ENCODE measurements around the gene PEX19.

PEX19 gene

DNA sequence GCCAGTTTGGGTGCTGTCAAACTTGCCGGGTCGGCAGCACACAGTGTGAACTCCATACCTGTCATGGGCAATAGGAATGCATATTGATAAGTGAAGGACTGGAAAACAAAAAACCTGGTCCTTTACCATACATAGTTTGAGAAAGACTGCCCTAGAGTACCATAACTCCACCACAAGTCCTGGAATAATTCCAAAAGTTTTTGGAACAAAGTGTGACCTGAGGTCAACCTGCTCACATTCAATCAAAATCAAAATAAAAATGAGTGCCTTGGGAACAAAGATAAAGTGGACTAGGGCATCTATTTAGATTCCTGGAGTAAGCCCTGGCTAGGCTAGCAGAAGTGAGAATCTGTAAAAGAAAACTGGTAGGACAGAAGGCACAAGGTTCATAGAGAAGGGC lies 7.6 kb downstream of the PEX19 start:
- no peak for DNase-seq

DNA sequence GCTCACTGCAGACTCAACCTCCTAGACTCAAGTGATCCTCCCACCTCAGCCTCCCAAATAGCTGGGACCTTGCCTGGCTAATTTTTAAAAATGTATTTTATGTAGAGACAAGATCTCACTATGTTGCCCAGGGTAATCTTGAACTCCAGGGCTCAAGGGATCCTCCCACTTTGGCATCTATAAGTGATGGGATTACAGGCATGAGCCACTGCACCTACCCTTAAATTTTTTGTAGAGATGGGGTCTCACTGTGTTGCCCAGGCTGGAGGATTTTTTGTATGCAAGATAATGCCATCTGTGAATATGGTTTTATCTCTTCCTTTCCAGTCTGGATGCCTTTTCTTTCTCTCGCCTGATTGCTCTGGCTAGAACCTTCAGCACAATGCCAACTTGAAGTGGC lies 13.9 kb downstream of the PEX19 start:
- DNase-seq = no peak

DNA sequence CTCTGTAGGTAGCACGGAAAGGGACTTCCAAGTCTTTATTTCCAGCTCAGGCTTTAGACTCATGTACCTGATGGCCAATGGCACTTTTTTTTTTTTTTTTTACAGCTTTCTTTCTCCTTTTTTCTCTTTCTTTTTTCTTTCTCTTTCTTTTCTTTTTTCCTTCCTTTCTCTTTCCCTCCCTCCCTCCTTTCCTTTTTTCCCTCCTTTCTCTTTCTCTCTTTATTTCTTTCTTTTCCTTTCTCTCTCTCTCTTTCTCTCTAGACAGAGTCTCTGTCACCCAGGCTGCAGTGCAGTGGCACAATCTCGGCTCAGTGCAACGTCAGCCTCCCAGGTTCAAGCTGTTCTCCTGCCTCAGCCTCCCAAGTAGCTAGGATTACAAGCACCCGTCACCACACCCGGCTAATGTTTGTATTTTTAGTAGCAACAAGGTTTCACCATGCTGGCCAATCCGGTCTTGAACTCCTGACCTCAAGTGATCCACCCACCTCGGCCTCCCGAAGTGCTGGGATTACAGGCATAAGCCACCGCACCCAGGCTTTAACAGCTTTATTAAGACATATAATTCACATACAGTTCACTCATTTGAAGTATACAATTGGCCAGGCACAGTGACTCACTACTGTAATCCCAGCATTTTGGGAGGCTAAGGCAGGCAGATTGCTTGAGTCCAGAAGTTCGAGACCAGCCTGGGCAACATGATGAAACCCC lies 17.5 kb downstream of the PEX19 start:
- DNase-seq = no peak

- DNase-seq = no peak
These were observed 20.1 kb downstream of the PEX19 start for GRCh38 chr1:160264795-160265307.

DNA sequence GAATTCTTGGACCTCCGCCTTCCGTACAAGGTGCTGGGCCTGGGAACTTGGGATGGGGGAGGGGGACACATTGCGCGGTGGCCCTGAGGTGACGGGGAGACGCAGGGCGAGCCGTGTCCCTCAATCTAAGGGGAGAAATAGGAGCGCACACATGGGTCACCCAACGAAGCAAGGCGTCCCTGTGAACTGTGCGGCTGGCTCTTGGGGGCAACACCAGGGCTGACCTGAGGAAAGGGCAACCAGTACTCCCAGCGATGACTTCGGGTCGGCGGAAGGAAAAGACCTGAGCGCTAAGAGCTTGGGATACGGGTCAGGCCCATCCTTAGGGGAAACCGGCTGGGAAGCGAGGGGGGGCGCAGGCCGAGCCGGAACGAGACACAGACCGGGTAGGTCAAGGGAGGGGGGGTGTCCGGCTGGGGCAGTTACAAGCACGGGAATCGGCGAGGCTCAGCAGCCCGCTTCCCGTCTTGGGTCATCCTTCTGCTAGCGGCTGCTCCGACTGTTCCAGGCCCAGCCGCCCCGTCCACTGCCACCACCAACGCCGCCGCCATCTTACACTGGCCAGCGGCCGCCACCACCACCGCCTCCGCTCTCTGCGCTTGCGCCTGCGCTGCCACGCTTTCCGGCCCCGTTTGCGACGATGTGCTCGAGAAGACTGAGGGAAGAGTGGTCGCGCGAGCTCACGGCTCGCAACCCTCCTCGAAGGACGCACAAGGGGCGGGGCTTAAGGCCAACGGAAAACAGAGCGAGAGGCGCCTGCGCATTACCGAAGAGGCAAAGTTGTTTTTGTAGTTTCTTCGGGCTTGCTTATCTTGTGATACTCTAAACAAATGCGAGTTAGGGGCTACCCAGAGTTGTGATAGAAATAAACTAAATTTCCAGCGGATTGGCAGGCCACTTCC lies 22.8 kb downstream of the PEX19 start, which contains the start of gene DCAF8:
Gene DCAF8, minus strand, starts transcription at position 657 of the 902 bp plus-strand sequence. CDS start 18,541 bp downstream, outside the sequence.
- peak; percentile 98 for DNase-seq

GRCh38 chr1:160261556-160261892 lies 23.4 kb downstream of the PEX19 start:
- DNase-seq = peak; percentile 59

GRCh38 chr1:160260406-160261382 lies 24.2 kb downstream of the PEX19 start:
- no peak for DNase-seq

DNA sequence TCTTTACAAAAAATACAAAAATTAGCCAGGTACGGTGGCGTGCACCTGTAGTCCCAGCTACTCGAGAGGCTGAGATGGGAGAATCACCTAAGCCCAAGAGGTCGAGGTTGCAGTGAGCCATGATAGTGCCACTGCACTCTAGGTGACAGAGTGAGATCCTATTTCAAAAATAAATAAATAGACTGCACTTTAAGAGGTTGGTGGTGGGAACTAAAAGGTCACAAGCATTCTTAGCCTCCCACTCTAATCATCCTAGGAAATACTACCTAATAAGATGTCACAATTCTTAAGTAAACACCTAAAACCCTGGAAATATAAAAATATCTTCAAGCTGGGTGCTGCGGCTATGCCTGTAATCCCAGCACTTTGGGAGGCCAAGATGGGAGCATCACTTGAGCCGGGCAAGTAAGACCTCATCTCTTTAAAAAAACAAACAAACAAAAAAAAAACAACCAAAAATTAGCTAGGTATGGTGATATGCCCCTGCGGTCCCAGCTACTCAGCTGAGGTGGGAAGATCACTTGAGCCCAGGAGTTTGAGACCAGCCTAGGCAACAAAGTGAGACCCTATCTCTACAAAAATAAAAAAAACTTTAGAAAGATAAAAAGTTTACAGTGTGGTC lies 26.6 kb downstream of the PEX19 start:
- DNase-seq = no peak

DNA sequence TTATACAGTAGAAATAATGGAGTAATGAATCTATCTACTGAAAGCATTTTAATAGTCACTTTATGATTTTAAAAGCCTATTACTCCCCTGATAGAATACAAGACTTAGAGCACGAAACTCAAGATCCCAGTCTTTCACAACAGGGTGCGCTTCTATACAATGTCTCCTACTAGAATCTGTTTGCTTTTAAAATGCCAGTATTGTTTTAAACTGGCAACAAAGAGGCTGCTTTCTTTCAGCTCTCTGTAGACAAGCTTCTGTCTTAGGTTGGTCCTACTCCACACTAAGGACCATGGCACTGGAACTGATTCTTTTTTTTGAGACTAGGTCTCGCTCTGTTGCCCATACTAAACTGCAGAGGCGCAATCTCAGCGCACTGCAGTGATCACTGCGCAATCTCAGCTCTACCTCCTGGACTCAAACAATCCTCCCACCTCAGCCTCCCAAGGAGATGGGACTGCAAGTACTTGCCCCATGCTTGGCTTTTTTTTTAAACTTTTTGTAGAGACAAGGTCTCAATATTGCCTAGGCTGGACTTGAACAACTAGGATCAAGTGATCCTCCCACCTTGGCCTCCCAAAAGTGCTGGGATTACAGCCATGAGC lies 27.4 kb downstream of the PEX19 start:
- DNase-seq = no peak

DNA sequence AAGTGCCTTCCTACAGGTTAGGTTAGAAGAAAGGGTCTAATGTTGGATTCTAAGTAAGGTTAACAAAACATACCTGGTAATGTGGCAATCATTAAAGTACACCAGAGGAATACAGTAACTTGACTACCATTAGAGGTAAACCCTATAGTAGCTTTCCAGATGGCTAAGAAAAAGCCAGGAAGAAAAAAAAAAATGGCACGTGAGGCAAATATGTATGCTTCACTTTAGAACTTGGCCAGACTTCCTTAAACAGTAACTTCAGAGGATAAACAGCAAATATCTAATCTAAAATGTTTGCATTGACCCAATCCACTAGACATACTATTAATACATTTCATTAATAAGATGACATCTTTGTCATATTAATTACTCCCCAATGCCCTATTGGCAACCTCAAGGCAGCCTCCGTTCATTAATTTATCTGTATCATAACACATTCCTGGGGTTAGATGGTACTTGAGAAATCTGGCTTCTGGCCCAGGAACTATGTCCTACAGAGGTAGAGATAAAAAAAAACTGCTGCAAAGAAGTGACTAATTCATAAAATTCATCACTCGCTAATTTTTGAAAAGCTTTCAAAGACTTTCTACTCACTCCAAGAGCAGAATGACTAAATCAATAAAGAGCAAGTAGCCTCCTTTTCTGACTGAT lies 28.4 kb downstream of the PEX19 start:
- DNase-seq = no peak

GRCh38 chr1:160255781-160256300 lies 29.1 kb downstream of the PEX19 start:
- DNase-seq = no peak

DNA sequence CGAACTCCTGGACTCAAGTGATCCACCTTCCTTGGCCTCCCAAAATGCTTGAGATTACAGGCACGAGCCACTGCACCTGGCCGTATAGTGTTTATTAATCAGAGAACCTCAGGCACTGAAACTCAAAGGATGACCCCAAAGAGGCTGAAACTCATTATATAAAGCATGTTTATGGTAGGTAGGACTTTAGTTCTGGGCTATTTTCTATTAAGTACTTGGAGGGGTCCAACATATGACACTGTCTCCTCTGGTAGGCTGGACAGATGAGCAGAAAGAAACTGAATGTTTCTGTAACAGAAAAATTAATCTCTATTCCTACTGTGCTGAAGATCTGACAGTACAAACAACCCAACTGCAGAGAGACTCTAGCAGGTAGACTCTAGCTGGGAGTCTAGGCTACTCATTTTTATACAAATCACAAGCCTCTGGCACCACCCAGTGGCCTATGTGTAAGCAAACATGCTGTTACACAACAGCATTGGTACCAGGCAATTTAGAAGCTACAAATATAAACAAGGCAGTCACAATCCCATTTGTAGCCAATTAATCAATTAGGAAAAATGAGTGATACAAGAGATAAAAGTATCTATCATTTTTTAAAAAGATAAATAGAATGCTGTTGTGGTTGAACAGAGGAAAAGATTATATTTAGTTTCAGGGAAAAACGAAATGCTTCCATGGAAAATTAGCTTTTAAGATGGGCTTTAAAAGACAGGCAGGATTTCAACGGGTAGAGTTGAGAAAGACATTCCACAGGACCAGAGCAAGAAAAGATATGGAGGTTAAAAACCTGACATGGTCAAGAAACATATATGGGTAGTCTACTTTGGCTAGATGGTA lies 33.0 kb downstream of the PEX19 start:
- DNase-seq = peak; percentile 40

DNA sequence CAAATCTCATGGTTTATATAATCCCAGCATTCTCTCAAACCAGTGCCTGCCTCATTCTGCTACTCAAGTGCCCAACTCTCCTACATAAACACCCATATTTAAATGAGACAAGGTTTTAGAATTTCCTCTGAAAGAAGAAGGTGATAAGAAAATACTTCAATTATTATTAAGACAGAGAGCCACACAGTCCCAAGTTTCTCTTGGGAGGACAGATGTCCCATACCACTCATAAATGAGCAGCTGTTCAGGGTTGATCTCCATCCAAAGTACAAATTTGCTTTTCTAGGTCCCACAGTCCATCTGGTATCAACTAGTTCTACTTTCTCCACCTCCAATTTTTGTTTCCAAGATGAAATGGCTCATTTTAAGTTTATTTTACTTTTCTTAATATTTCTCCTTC lies 33.9 kb downstream of the PEX19 start:
- no peak for DNase-seq

- no peak for DNase-seq
These were observed 37.9 kb downstream of the PEX19 start for GRCh38 chr1:160247053-160247452.

DNA sequence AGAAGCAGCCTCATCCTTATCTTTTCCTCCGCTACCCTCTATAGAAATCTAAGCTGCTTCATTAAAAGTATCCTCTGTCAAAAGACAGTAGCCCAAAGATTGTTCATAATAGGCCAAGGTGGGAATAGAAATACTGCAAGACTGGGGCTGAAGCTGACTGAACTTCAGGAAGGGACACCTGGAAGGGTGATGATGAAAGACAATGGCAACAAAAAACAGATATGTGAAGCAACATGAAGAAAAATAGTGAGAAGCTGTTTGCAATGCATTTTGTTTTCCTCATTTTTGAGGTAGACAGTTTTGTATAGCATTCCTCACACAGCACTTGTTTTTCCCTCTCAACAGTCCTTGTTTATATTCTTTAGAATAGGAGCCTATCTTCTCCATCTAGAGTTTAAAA lies 39.5 kb downstream of the PEX19 start:
- DNase-seq = no peak

DNA sequence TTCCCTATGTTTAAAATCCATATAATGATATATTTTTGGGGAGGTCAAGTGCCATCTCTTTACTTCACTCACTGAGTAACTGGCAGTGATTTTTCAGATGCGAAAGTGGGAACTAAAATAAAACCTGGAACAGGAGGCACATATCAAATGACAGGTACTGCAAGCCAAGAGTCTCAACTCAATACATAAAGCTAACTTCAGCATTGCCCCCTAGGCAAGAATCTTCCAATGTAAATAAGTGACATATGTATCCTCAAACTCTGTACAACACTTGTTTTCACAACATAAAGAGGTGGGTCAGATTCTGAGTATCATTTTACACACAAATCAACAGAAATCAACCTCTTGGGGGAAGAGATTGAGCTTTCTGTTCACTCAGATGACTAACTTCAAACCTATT lies 40.7 kb downstream of the PEX19 start:
- no peak for DNase-seq

DNA sequence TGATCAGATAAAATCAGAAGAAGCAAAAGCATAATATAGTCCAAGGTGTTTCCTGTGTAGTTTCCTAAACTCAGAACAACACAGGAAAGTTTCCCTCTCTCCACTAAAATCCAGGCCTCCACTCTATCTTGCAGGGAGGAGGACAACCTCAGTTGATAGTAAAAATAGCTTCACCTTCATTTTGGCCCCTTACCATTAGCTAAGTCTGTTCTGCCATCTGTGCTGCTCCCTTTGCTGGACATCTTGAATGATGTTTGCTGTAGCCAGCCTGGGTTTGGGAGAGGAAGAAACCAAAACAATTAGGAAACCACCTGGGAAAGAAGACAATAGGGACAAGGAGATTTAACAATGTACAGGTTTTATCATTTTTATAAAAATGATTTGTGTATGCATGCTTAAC lies 41.2 kb downstream of the PEX19 start:
- no peak for DNase-seq

DNA sequence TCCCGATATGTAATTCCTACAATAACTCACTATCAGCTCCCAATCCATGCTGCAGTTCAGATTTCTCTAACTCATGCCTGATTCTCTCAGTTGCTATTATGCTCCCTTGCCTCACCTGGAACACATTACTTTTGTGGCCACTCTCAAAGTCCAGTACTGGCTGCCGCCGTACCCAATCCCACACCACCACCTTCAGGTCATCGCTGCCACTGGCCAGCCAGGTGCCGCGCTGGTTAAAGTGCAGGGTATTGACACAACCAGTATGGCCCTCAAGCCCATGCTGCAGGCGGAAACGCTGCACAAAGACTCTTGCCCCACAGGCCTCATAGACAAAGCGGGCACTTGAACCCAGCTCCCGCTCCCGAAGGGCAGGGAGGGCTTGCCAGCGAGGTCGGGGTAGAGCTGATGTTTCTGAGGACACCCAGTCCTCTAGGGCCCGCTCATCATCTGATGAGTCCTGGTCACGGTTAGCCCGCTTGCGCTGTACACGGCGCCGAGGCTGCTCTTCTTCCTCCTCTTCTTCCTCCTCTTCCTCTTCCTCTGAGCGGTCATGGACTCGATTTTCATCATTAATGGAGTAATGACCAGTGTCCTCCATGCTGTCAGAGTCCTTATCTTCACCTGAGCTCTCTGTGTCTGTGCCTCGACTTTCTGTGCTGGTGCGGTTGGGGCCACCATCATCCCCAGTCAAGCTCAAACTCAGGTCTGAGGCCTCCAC lies 45.2 kb downstream of the PEX19 start:
- no peak for DNase-seq

DNA sequence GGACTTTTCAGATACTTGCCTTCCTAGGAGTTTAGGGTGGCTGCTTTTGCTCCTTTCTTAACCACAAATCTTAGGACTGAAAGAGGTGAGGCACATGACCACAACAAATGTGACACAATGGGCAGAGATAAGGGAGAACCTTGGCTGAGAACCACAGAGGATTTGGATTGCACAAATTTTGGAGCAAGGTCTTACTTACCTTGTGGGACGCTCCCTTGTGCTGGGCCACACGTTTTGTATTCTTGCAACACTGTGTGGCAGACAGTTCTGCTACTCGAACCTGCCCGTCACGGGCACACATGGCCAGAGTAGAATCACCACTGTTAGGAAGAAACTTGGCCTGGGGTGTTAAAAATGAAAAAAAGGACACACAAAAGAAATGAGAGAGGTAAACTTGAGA lies 46.5 kb downstream of the PEX19 start:
- no peak for DNase-seq

Measured in stimulated activated CD4-positive, alpha-beta T cell treated with anti-CD3 and anti-CD28 coated beads, Interleukin-4, amount 100 ng/mL, for 1 hour (primary cell).